ENCODE data around the gene PCDHB14.
"Not testable (repeated sequence)": the region's sequence is repeated elsewhere in the genome, so short reads cannot be mapped to it uniquely, and the experiment has no call there.

GRCh38 chr5:141246971-141247370 is 23.8 kb downstream of the PCDHB14 start:
- not testable (repeated sequence) for TF ChIP-seq CTCF (optimal IDR thresholded peaks at IDR 0.05 in 1 of 3, IDR thresholded peaks at IDR 0.05 in 1 of 3, conservative IDR thresholded peaks at IDR 0.05 in 1 of 3; ENCODE audit: extremely low read depth in 1 of 3, insufficient read depth in 2 of 3, low read length in 3 of 3); EZH2 (IDR thresholded peaks at IDR 0.05; ENCODE audit: low read length)

Measured in keratinocyte (primary cell).